SK-N-SH (cell line): ENCODE data around the gene HSD11B1L. TPM values are rescaled to one million over a fixed set of nuclear protein-coding genes. Genes with fewer than 3 reads are reported as not detected.
A peak's percentile ranks its signal among the peaks of the same experiment; 100 is the strongest.

Experiments used
- CHD2 ChIP-seq: fragments of 150-350 bp; IDR thresholded peaks from 2 replicates; pipeline ENCODE4 v1.6.1; 2018; ENCODE audit warnings: low read length; ENCODE audit not compliant: partially characterized antibody
- ELF1 ChIP-seq: IDR thresholded peaks from 2 replicates; pipeline ENCODE4 v1.4.0; 2012
- EP300 ChIP-seq, 2 experiments: IDR thresholded peaks; 2 replicates each; pipeline versions ENCODE4 v1.4.0 to v1.6.1; 2012; ENCODE audit warnings: borderline replicate concordance in 1 of 2, low read depth in 1 of 2, low read length in 1 of 2
- EZH2phosphoT487 ChIP-seq: fragments of 200-600 bp; sonication (generic); IDR thresholded peaks from 2 replicates; pipeline ENCODE4 v1.6.1; 2017; ENCODE audit warnings: low read depth, mixed run types, mild to moderate bottlenecking, antibody characterized with exemption, moderate library complexity, borderline replicate concordance
- FOSL2 ChIP-seq: IDR thresholded peaks from 2 replicates; pipeline ENCODE4 v1.4.0; 2012; ENCODE audit warnings: low read depth, mild to moderate bottlenecking, moderate library complexity, borderline replicate concordance
- FOXJ3 ChIP-seq: sonication (generic); formaldehyde crosslinking; IDR thresholded peaks from 2 replicates; pipeline ENCODE4 v1.5.1; 2020; ENCODE audit warnings: mild to moderate bottlenecking, missing genetic modification reagents
- FOXM1 ChIP-seq: IDR thresholded peaks from 2 replicates; pipeline ENCODE4 v1.4.0; 2012; ENCODE audit warnings: low read depth, mild to moderate bottlenecking
- GABPA ChIP-seq: IDR thresholded peaks from 2 replicates; pipeline ENCODE4 v1.4.0; 2012; ENCODE audit warnings: low read depth, mild to moderate bottlenecking
- GATA2 ChIP-seq: sonication (generic); formaldehyde crosslinking; IDR thresholded peaks from 2 replicates; pipeline ENCODE4 v1.5.0; 2020; ENCODE audit warnings: mild to moderate bottlenecking, missing genetic modification reagents
- JUND ChIP-seq: IDR thresholded peaks from 2 replicates; pipeline ENCODE4 v1.4.0; 2012
- MAX ChIP-seq: IDR thresholded peaks from 2 replicates; pipeline ENCODE4 v1.4.0; 2012; ENCODE audit warnings: low read depth
- MEF2A ChIP-seq: IDR thresholded peaks from 2 replicates; pipeline ENCODE4 v1.4.0; 2012; ENCODE audit warnings: low read depth, borderline replicate concordance
- MXI1 ChIP-seq: IDR thresholded peaks from 2 replicates; pipeline ENCODE4 v1.6.1; 2012; ENCODE audit warnings: mild to moderate bottlenecking, low read depth, low read length, improper control_type of control experiment
- NFIC ChIP-seq: IDR thresholded peaks from 2 replicates; pipeline ENCODE4 v1.4.0; 2012; ENCODE audit warnings: borderline replicate concordance
- NRF1 ChIP-seq: IDR thresholded peaks from 2 replicates; pipeline ENCODE4 v1.6.1; 2012; ENCODE audit warnings: low read depth, mild to moderate bottlenecking, low read length
- POLR2AphosphoS5 ChIP-seq: IDR thresholded peaks from 2 replicates; pipeline ENCODE4 v1.6.1; 2012; ENCODE audit warnings: low read depth, low read length
- RAD21 ChIP-seq: IDR thresholded peaks from 2 replicates; pipeline ENCODE4 v1.6.1; 2012; ENCODE audit warnings: mild to moderate bottlenecking, low read length
- RCOR1 ChIP-seq: fragments of 150-350 bp; IDR thresholded peaks from 2 replicates; pipeline ENCODE4 v1.6.1; 2017; ENCODE audit warnings: antibody characterized with exemption, low read length
- RFX5 ChIP-seq: IDR thresholded peaks from 2 replicates; pipeline ENCODE4 v1.6.1; 2012; ENCODE audit warnings: mild to moderate bottlenecking, improper control_type of control experiment, low read length
- RXRA ChIP-seq: IDR thresholded peaks from 2 replicates; pipeline ENCODE4 v1.4.0; 2012; ENCODE audit warnings: low read depth, mild to moderate bottlenecking, borderline replicate concordance
- SMC3 ChIP-seq: IDR thresholded peaks from 2 replicates; pipeline ENCODE4 v1.6.1; 2012; ENCODE audit warnings: low read depth, low read length, improper control_type of control experiment
- TAF1 ChIP-seq: IDR thresholded peaks from 2 replicates; pipeline ENCODE4 v1.6.1; 2012; ENCODE audit warnings: low read depth, mild to moderate bottlenecking, low read length, moderate library complexity, borderline replicate concordance
- TCF12 ChIP-seq: IDR thresholded peaks from 2 replicates; pipeline ENCODE4 v1.4.0; 2012
- USF2 ChIP-seq: fragments of 150-350 bp; IDR thresholded peaks from 2 replicates; pipeline ENCODE4 v1.6.1; 2017; ENCODE audit warnings: antibody characterized with exemption, low read length, low read depth, borderline replicate concordance
- polyA plus RNA-seq, 3 experiments: library from polyadenylated mRNA; depleted of rRNA; stranded (reverse); fragments of >200 nt; gene quantifications; 2 replicates each; pipeline ENCODE4 v1.2.3, GENCODE V29; 2012
- TF ChIP-seq, protein P1 (sequence below): IDR thresholded peaks from 2 replicates; pipeline ENCODE4 v1.4.0; 2012; ENCODE audit warnings: low read depth, borderline replicate concordance
- TF ChIP-seq, protein P2 (sequence below): fragments of 150-350 bp; IDR thresholded peaks from 2 replicates; pipeline ENCODE4 v1.6.1; 2016; ENCODE audit warnings: mild to moderate bottlenecking, low read depth, low read length
- TF ChIP-seq, protein P3 (sequence below): IDR thresholded peaks from 2 replicates; pipeline ENCODE4; 2012

Gene HSD11B1L
- polyA plus RNA-seq, 1 of the 3 experiments (the other 2 are of a cell fraction), result 53.3 TPM

DNA sequence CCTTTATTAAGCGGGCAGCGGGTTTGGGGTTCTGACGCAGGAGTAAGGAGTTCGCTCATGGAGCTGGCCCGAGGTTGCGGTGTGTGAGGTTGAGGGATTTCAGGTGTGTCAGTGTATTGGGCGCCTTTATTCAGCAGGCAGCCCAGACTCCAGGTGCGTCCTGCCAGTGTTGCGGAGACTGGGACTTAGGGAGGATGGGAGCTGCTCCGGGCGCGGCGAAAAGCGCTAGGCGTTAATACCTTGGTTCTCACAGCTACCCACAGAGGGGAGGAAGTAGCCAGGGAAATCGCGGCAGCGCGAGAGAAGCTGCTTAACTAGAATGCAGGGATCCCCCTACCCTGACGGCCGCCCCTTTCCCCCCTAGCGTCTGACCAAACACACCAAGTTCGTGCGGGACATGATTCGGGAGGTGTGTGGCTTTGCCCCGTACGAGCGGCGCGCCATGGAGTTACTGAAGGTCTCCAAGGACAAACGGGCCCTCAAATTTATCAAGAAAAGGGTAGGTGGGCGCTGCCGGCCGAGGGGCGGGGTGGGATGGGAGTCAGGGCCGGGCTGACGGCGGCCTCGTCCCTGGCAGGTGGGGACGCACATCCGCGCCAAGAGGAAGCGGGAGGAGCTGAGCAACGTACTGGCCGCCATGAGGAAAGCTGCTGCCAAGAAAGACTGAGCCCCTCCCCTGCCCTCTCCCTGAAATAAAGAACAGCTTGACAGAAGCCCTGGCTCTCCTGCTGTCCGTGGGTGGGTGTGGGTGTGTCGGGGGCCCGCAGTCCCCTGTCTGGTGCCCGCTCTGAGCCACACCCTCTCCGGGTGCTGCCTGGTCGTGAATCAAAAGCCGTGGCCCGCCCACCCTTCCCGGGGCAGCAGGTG, 10.4 kb downstream of the HSD11B1L start (continued):
- TF ChIP-seq MAX (peak; percentile 28; the same call in 1 of the 2 replicates), FOSL2 (no peak), RFX5 (no peak), FOXM1 (no peak), EZH2phosphoT487 (no peak), MXI1 (no peak), FOXJ3 (CRISPR knock-in tag) (no peak), MEF2A (no peak), GABPA (no peak), RCOR1 (no peak), USF2 (no peak), SMC3 (no peak), JUND (no peak; the same call in 1 of the 2 replicates), TCF12 (no peak), CHD2 (no peak), TAF1 (0 out of 2 replicates have a peak, but pooled peaks have one; percentile 17), ELF1 (peak; percentile 22; the same call in 1 of the 2 replicates), GATA2 (CRISPR knock-in tag) (no peak), NRF1 (no peak), POLR2AphosphoS5 (peak; percentile 47; the same call in 1 of the 2 replicates), EP300 (IDR thresholded peaks at IDR 0.05; ENCODE audit: borderline replicate concordance in 1 of 2, low read depth in 1 of 2, low read length in 1 of 2) (no peak), RXRA (no peak), RAD21 (no peak), NFIC (peak; percentile 29; the same call in 1 of the 2 replicates)
- TF ChIP-seq, protein P1, sequence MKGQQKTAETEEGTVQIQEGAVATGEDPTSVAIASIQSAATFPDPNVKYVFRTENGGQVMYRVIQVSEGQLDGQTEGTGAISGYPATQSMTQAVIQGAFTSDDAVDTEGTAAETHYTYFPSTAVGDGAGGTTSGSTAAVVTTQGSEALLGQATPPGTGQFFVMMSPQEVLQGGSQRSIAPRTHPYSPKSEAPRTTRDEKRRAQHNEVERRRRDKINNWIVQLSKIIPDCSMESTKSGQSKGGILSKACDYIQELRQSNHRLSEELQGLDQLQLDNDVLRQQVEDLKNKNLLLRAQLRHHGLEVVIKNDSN, result no peak
- TF ChIP-seq, protein P2, sequence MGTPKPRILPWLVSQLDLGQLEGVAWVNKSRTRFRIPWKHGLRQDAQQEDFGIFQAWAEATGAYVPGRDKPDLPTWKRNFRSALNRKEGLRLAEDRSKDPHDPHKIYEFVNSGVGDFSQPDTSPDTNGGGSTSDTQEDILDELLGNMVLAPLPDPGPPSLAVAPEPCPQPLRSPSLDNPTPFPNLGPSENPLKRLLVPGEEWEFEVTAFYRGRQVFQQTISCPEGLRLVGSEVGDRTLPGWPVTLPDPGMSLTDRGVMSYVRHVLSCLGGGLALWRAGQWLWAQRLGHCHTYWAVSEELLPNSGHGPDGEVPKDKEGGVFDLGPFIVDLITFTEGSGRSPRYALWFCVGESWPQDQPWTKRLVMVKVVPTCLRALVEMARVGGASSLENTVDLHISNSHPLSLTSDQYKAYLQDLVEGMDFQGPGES, result no peak
- TF ChIP-seq, protein P3, sequence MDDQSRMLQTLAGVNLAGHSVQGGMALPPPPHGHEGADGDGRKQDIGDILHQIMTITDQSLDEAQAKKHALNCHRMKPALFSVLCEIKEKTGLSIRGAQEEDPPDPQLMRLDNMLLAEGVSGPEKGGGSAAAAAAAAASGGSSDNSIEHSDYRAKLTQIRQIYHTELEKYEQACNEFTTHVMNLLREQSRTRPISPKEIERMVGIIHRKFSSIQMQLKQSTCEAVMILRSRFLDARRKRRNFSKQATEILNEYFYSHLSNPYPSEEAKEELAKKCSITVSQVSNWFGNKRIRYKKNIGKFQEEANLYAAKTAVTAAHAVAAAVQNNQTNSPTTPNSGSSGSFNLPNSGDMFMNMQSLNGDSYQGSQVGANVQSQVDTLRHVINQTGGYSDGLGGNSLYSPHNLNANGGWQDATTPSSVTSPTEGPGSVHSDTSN, result peak; percentile 3; the same call in 1 of the 2 replicates
